Fibroblast of the conjunctiva (primary cell): Measurements from ENCODE around the gene ADAMTS17.
"Not testable (repeated sequence)": the region's sequence is repeated elsewhere in the genome, so short reads cannot be mapped to it uniquely, and the experiment has no call there.

Experiments
- DNase-seq: peaks from one replicate; pipeline ENCODE4 v3.0.0-alpha.2; 2010; ENCODE audit warnings: low read depth

The ADAMTS17 gene

DNA sequence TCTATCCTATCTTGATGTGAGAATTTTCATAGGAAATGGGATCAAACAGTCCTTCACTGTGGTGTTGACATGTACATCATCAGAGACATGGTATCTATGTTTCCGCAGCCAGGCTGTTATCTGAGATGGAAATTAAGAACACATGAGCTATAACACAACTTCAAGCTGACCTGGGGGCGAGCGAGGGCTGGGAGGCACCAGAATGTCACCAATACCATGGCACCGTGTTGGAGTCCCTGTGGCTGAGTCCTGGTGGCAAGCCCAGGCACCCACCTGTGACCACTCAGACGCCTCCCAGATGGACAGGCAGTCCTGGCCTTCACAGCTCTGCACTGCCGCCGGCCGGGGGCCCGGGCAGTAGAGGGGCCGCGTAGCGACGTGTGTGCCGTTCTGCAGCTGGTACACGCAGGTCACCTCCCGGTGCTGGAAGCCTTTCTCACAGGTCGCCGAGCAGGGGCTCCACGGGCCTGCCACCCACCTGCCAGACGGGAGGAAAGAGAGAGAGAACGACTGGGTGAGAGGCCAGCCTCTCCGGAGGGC lies 344.6 kb downstream of the ADAMTS17 start:
- DNase-seq = no peak

DNA sequence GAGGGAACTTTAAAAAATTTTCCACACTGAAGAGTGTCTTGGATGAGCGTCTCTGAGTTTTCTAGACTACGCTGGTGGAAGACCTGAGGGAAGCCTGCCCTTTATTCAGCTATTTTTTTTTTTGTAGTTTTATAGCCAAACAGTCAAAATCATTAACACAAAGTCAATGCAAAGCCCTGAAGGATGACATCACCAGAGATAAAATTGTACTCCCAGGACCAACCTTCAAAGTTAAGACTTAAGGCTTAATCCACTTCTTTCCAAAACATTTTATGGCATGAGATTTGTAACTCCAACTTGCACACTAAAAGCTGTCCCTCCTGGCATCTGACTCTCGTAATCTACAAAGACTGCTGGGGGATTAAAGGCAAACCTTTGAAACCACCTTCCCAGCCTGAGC lies 345.1 kb downstream of the ADAMTS17 start:
- DNase-seq = no peak

- no peak for DNase-seq
These were observed 346.2 kb downstream of the ADAMTS17 start for GRCh38 chr15:99995543-99995942.

DNA sequence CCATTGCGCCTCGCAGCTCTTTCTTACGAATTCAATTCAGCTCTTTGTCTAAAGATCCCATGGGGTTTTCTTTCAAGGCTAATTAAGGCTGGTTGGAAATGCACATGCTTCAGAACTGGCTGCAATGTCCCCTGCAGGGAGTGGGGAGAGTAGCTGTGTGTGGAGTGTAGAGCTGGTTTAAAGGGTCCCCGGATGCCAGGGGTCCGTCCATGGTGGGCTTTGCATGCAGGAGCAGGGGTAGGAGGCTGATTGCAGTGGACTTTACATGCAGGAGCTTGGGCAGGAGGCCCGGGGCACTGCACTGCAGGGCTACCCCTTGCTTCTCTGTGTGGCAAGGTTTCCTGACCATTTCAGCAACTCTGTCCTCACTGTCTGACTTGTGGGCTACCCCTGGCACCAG lies 346.9 kb downstream of the ADAMTS17 start:
- no peak for DNase-seq

DNA sequence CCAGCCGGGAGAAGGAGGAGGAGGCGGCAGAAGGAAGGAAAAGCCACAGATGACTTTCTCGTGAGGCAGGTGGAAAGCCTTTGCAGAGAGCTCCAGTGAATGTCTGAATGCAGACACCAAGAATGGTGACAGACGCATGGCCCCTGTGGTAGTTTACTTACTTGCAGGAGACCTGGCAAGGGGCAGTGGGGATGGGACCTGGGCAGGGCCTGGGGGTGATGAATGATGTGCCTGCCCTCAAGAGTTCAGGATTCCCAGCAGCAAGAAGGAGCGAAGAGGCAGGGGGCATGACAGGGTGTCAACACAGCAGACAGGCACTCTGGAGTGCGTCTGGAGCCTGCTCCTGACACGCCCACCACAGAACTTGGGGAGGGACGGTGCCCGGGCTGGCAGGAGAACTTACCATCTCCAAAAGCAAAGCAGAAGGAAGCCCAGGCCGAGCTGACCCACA lies 348.1 kb downstream of the ADAMTS17 start:
- no peak for DNase-seq

DNA sequence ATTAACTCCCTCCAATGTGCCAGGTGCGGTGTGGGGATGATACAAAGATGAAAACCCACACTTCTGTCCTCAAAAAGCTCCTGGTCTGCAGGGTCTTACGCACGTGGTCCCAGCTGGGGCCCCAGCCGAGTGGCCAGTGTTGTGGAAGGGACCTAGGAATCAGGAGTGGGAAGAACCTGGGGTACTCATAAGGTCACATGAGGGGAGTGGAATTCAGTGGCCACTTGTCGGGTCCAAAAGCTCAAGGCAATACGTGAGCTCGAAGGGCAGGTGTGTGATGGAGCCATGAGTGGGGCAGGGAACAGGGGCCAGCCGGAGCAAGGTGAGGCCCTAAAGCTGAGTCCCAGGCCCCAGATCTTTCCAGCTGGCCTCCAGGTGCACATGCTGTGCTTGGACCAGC lies 348.5 kb downstream of the ADAMTS17 start:
- no peak for DNase-seq

DNA sequence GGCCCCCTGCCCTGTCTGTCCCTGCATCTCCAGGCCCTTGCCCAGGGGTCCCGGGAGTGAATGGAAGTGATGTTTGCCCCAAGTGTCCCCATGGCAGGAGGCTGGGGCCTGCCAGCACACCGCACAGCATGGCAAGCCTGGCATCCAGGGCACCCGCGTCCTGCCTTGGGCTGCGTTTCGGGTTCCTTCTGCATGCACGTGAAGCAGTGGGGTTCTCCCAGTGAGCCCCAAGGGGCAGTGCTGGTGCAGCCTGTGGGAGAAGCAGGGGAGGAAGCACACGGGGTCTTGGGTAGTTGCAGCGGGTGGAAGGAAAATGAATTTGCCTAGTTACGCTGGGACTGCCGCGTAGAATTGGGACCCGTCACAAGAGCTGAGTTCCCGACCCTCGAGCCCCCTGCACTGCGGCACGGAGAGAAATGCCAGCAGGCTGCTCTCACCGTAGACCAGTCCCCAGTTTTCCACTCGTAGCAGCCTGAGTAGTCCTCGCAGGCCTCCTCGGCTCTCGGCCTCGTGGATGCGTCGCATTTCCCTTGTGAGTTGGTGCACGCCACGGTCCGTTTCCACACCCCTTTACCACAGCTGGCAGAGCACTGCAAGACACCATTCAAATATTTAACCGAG lies 349.1 kb downstream of the ADAMTS17 start:
- DNase-seq = no peak

DNA sequence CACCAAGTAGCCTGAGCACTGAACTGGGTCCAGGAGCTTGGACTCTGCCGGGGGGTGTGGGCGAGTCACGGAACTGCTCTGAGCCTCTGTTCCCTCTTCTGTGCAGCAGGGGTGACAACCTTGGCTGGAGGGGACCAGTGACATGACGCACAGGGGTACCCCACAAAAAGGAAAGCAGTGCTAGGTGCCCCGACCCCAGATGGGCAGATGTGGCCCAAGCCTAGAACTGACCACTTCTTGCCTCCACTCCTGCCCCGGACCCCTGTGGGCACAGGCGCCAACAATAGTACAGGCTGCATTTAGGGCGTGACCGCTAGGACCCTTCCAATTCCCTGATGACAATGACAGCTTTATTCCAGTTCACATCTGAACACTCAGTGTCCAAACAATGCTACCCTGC lies 352.7 kb downstream of the ADAMTS17 start:
- DNase-seq = no peak

DNA sequence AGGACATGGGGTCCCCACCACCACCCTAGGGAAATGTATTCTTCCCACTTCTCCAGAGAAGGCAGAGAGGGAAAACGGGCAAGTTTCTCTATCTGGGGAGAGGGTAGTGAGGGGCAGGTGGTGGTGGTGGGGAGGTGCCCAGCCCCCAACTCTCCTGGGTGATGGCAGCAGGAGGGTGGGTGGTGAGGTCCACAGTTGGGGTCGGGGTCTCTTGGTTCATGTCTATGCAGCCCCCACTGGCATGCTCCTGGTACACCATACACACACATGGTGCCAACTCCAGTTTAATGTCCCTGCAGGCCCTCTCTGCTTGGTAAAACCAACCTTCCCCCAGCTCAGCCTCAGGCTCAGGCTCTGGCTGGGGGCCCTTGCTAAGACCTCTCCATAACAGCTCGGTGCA lies 354.1 kb downstream of the ADAMTS17 start:
- DNase-seq = no peak

GRCh38 chr15:99987119-99987506 lies 354.7 kb downstream of the ADAMTS17 start:
- no peak for DNase-seq

DNA sequence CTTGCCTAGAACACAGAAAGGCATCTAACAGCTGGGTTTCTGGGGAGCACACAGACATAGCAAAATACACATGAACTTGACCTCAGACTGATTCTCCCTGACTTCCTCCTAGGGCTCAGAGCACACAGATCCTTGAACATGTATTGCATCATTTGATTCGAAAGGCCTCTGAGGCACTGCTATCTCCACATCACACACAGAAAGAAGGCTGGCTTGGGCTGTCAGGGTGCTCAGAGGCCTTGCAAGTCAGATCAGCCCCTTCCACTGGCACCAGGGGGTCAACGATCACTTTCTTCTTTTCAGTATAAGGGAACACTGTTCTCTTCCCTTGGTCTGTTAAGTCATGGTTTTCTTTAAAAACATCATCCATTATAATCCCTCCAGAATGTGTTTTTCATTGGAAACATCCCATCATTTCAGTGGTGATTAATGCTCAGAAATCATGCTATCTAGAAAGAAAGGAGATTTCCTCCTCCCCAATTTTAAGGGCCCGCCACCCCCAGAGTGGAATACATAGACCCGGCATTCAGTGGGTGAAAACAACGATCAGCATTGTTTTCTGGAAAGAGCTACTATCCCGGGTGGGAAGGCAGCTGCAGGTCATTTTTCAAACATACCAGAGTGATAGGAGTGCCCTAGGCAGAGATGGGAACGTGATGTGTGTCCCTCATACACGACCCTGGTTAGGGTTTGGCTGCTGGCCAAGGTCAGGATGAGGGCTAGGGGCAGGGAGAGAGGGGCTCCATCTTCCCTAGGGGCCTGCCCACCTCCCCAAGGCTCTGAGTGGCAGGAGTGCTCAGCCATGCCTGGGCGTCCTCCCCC lies 355.3 kb downstream of the ADAMTS17 start:
- no peak for DNase-seq

GRCh38 chr15:99985878-99986277 lies 355.9 kb downstream of the ADAMTS17 start:
- DNase-seq = no peak

- no peak for DNase-seq
These were observed 357.1 kb downstream of the ADAMTS17 start for GRCh38 chr15:99984491-99985243.

DNA sequence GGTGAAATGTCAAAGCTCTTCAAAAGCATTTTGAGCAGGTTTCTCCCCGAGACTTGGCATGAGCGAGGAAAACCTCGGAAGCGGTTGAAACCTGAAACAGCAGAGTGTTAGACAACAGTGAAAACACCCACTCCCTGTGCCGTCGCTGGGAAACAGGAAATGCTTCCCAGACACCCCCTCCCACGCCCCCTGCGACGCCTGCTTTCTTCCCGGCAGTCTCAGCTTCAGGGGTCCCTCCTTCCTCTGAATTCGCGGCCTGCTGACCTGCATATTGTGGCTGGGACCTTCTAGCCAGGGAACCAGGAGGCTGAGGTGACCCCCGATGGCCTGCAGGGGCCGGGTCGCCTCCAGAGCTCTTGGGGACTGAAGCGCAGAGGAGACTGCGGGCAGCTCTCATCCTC lies 357.9 kb downstream of the ADAMTS17 start:
- DNase-seq = no peak

DNA sequence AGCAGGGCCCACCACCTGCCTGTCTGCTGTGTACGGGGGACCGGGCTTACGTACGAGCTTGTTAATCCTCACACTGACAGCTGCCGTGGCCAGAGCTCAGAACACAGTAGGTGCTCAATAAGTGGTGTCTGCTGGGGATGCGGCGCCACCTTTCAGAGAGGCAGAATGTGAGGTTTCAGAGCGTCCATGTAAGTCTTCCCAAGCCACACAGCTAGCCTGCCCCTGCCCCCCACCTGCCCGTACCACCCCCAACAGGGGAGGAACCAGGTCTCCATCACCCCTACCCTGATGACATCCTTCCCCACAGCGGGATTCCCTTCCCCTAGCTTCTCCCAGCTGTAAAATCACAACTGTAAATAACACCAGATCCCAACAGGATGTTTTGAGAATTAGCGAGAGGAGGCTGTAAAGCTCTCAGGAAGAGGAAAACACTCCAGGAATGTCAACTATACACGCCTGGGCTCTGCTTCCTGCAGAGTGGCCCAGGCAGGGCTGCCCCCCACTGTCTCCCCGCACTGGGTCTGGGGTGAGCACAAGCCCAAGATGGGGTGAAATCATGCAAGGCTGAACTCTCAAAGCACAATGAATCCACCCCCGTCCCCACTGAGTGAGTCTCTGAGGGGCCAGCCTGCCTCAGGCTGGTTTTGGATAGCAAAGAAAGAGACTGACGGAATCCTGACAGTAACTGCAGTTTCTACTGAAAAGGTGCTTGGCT lies 358.4 kb downstream of the ADAMTS17 start:
- no peak for DNase-seq

GRCh38 chr15:99982662-99983061 lies 359.1 kb downstream of the ADAMTS17 start:
- DNase-seq = no peak

GRCh38 chr15:99981839-99982658 lies 359.7 kb downstream of the ADAMTS17 start:
- no peak for DNase-seq

DNA sequence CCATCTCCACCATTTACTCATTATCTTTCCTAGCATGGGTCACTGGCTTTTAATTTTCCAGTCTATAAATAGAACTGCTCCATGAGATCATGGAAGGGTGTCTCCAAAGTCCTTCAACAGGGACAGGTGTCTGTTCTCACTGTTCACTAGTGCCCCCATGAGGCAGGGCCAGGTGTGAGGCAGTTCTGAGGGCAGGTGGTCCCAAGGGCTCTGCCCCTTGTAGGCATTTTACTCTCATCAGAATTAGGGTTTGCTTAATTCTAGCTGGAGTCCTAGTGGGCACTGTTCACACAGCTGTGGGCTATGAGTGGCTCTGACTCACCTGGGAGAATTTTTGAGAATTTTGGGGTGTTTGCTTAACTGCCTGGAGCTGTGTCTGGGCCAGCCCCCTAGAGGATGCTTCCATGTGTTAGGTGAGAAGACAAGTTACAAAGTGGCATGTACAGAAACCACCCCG lies 360.6 kb downstream of the ADAMTS17 start:
- DNase-seq = no peak

GRCh38 chr15:99980752-99981151 lies 361.0 kb downstream of the ADAMTS17 start:
- DNase-seq = no peak

DNA sequence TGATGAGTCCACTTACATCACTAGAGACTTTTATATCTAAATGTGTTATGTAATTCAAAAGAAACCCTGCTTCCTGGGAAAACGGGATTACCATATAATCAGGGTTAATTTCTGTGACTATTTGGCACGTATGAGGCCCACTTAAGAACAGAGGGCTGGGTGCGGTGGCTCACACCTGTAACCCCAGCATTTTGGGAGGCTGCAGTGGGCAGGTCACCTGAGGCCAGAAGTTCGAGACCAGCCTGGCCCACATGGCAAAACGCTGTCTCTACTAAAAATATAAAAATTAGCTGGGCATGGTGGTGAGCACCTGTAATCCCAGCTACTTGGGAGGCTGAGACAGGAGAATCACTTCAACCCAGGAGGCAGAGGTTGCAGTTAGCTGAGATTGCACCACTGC lies 361.9 kb downstream of the ADAMTS17 start:
- DNase-seq = not testable (repeated sequence)

DNA sequence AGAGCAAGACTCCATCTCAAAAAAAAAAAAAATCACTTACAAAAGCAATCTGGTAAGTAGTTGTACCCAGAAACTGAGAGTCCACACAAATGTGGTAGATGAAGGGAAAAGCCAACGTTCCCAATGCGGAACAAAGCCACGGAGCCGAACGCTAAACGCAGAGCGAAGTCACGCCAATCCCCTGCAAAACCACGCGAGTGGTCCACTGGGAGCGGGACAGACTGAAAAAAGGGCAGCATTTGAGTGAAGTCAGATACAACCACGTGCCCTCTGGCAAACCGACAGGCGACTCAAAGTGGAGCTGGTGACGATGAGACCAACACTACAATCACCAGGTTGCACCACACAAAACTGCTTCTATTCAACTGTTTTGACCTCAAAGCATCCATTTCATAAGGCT lies 362.4 kb downstream of the ADAMTS17 start:
- DNase-seq = no peak
